ENCODE results near the gene SSX2IP. TPM values are rescaled to one million over a fixed set of nuclear protein-coding genes. Genes with fewer than 3 reads are reported as not detected.
A peak's percentile ranks its signal among the peaks of the same experiment; 100 is the strongest.

The SSX2IP gene
- total RNA-seq, 1 donor: 13.4 TPM

GRCh38 chr1:84721152-84721551 lies 30.9 kb upstream of the SSX2IP start:
- H3K4me3 ChIP-seq (ENCODE audit: low read depth, low read length): no peak overlapping the region
- DNase-seq (ENCODE audit: low read depth): peak; percentile 61
- TF ChIP-seq CTCF (IDR thresholded peaks at IDR 0.05; ENCODE audit: insufficient read depth, low read depth, low read length): no peak

- DNase-seq (ENCODE audit: low read depth): no peak
- TF ChIP-seq CTCF (IDR thresholded peaks at IDR 0.05; ENCODE audit: insufficient read depth, low read depth, low read length): no peak
- H3K4me3 ChIP-seq (ENCODE audit: low read depth, low read length): no peak overlapping the region
Measured at GRCh38 chr1:84720221-84720780, 30.0 kb upstream of the SSX2IP start.

- DNase-seq (ENCODE audit: low read depth): peak; percentile 35
- H3K4me3 ChIP-seq (ENCODE audit: low read depth, low read length): no peak overlapping the region
- TF ChIP-seq CTCF (IDR thresholded peaks at IDR 0.05; ENCODE audit: insufficient read depth, low read depth, low read length): no peak
Measured at GRCh38 chr1:84719543-84720217, 29.4 kb upstream of the SSX2IP start.

- DNase-seq (ENCODE audit: low read depth): no peak
- H3K4me3 ChIP-seq (ENCODE audit: low read depth, low read length): no peak overlapping the region
- no peak for TF ChIP-seq CTCF (IDR thresholded peaks at IDR 0.05; ENCODE audit: insufficient read depth, low read depth, low read length)
Measured at GRCh38 chr1:84715342-84716019, 25.2 kb upstream of the SSX2IP start.

- DNase-seq (ENCODE audit: low read depth): peak; percentile 16
Measured at GRCh38 chr1:84712276-84712874, 22.1 kb upstream of the SSX2IP start.

GRCh38 chr1:84711869-84712268 lies 21.6 kb upstream of the SSX2IP start:
- H3K4me3 ChIP-seq (ENCODE audit: low read depth, low read length): no peak overlapping the region
- DNase-seq (ENCODE audit: low read depth): no peak
- TF ChIP-seq CTCF (IDR thresholded peaks at IDR 0.05; ENCODE audit: insufficient read depth, low read depth, low read length): no peak

More at GRCh38 chr1:84712276-84712874, 22.1 kb upstream of the SSX2IP start:
- no peak overlapping the region for H3K4me3 ChIP-seq (ENCODE audit: low read depth, low read length)
- TF ChIP-seq CTCF (IDR thresholded peaks at IDR 0.05; ENCODE audit: insufficient read depth, low read depth, low read length): no peak
